Measurements from ENCODE around the gene MAN1B1. TPM values are rescaled to one million over a fixed set of nuclear protein-coding genes. Genes with fewer than 3 reads are reported as not detected.

Gene MAN1B1
- total RNA-seq, 1 experiment from 2014 or later, result 50.9 TPM

Other genes starting within 250 kb of the MAN1B1 start
- gene AJM1, start 244.5 kb upstream of the MAN1B1 start, total RNA-seq (2021; ENCODE audit: unreplicated experiment), result 7.1 TPM
- 148 TPM for gene PHPT1, start 237.6 kb upstream of the MAN1B1 start, total RNA-seq (2021; ENCODE audit: unreplicated experiment)
- 17.3 TPM for gene MAMDC4, start 234.6 kb upstream of the MAN1B1 start, total RNA-seq (2021; ENCODE audit: unreplicated experiment)
- 311 TPM for gene EDF1, start 220.7 kb upstream of the MAN1B1 start, total RNA-seq (2021; ENCODE audit: unreplicated experiment)
- gene TRAF2, start 200.5 kb upstream of the MAN1B1 start, total RNA-seq (2021; ENCODE audit: unreplicated experiment), result 28.4 TPM
- gene FBXW5, start 142.2 kb upstream of the MAN1B1 start, total RNA-seq (2021; ENCODE audit: unreplicated experiment), result 88.0 TPM
- 2.1 TPM for gene C8G, start 141.7 kb upstream of the MAN1B1 start, total RNA-seq (2021; ENCODE audit: unreplicated experiment)
- 4.2 TPM for gene LCN12, start 134.7 kb upstream of the MAN1B1 start, total RNA-seq (2021; ENCODE audit: unreplicated experiment)
- 3.1 TPM for gene PTGDS, start 109.5 kb upstream of the MAN1B1 start, total RNA-seq (2021; ENCODE audit: unreplicated experiment)
- gene LCNL1, start 104.0 kb upstream of the MAN1B1 start, total RNA-seq (2021; ENCODE audit: unreplicated experiment), result 0.44 TPM
- gene PAXX, start 94.6 kb upstream of the MAN1B1 start, total RNA-seq (2021; ENCODE audit: unreplicated experiment), result 89.0 TPM
- gene CLIC3, start 90.4 kb upstream of the MAN1B1 start, total RNA-seq (2021; ENCODE audit: unreplicated experiment), result 8.4 TPM
- 114 TPM for gene ABCA2, start 58.7 kb upstream of the MAN1B1 start, total RNA-seq (2021; ENCODE audit: unreplicated experiment)
- gene FUT7, start 54.9 kb upstream of the MAN1B1 start, total RNA-seq (2021; ENCODE audit: unreplicated experiment), result not detected
- 98.8 TPM for gene NPDC1, start 40.8 kb upstream of the MAN1B1 start, total RNA-seq (2021; ENCODE audit: unreplicated experiment)
- 32.5 TPM for gene ENTPD2, start 32.9 kb upstream of the MAN1B1 start, total RNA-seq (2021; ENCODE audit: unreplicated experiment)
- gene SAPCD2, start 16.4 kb upstream of the MAN1B1 start, total RNA-seq (2021; ENCODE audit: unreplicated experiment), result 71.7 TPM
- 11.0 TPM for gene UAP1L1, start 9.5 kb upstream of the MAN1B1 start, total RNA-seq (2021; ENCODE audit: unreplicated experiment)
- gene DPP7, start 27.7 kb downstream of the MAN1B1 start, total RNA-seq (2021; ENCODE audit: unreplicated experiment), result 291 TPM
- 23.1 TPM for gene GRIN1, start 52.2 kb downstream of the MAN1B1 start, total RNA-seq (2021; ENCODE audit: unreplicated experiment)
- gene LRRC26, start 83.1 kb downstream of the MAN1B1 start, total RNA-seq (2021; ENCODE audit: unreplicated experiment), result 2.4 TPM
- gene TMEM210, start 85.1 kb downstream of the MAN1B1 start, total RNA-seq (2021; ENCODE audit: unreplicated experiment), result not detected
- 75.5 TPM for gene ANAPC2, start 101.6 kb downstream of the MAN1B1 start, total RNA-seq (2021; ENCODE audit: unreplicated experiment)
- gene SSNA1, start 101.7 kb downstream of the MAN1B1 start, total RNA-seq (2021; ENCODE audit: unreplicated experiment), result 84.7 TPM
- 24.9 TPM for gene TPRN, start 113.8 kb downstream of the MAN1B1 start, total RNA-seq (2021; ENCODE audit: unreplicated experiment)
- 45.0 TPM for gene TMEM203, start 118.7 kb downstream of the MAN1B1 start, total RNA-seq (2021; ENCODE audit: unreplicated experiment)
- 28.4 TPM for gene NDOR1, start 118.7 kb downstream of the MAN1B1 start, total RNA-seq (2021; ENCODE audit: unreplicated experiment)
- gene RNF208, start 135.3 kb downstream of the MAN1B1 start, total RNA-seq (2021; ENCODE audit: unreplicated experiment), result 26.1 TPM
- 4.3 TPM for gene CYSRT1, start 138.2 kb downstream of the MAN1B1 start, total RNA-seq (2021; ENCODE audit: unreplicated experiment)
- 0.30 TPM for gene RNF224, start 140.5 kb downstream of the MAN1B1 start, total RNA-seq (2021; ENCODE audit: unreplicated experiment)
- gene SLC34A3, start 143.9 kb downstream of the MAN1B1 start, total RNA-seq (2021; ENCODE audit: unreplicated experiment), result 0.15 TPM
- 502 TPM for gene TUBB4B, start 154.3 kb downstream of the MAN1B1 start, total RNA-seq (2021; ENCODE audit: unreplicated experiment)
- not detected for gene STPG3, start 164.3 kb downstream of the MAN1B1 start, total RNA-seq (2021; ENCODE audit: unreplicated experiment)
- gene NELFB, start 168.3 kb downstream of the MAN1B1 start, total RNA-seq (2021; ENCODE audit: unreplicated experiment), result 86.4 TPM
- gene TOR4A, start 190.7 kb downstream of the MAN1B1 start, total RNA-seq (2021; ENCODE audit: unreplicated experiment), result 34.0 TPM
- 22.2 TPM for gene NRARP, start 215.3 kb downstream of the MAN1B1 start, total RNA-seq (2021; ENCODE audit: unreplicated experiment)

All from HCT116 (cell line).